ENCODE measurements around the gene MIA. TPM values are rescaled to one million over a fixed set of nuclear protein-coding genes. Genes with fewer than 3 reads are reported as not detected.

Gene MIA
- total and polyA plus RNA-seq, 9 of the 15 experiments (the other 6 are each of a cell fraction or from before 2014, with no cell fraction given): 0.21 TPM; not detected in 8

GRCh38 chr19:40806423-40807146, 31.3 kb downstream of the MIA start (continued):
- TF ChIP-seq PBX2 (CRISPR knock-in tag; IDR thresholded peaks at IDR 0.05; ENCODE audit: low read depth) (0 out of 2 replicates have a peak, but pooled peaks have one; percentile 23), PBX2 (tag; conservative IDR thresholded peaks at IDR 0.05; ENCODE audit: low read depth) (peak; percentile 81), MAZ (CRISPR knock-in tag; conservative IDR thresholded peaks at IDR 0.05 in 1 of 2, IDR thresholded peaks at IDR 0.05 in 1 of 2) (peak; percentile 83 to 97), RBFOX2 (IDR thresholded peaks at IDR 0.05; ENCODE audit: low read depth, low read length) (peak; percentile 66), ATF7 (IDR thresholded peaks at IDR 0.05) (peak; percentile 95), TRIM25 (IDR thresholded peaks at IDR 0.05; ENCODE audit: borderline replicate concordance) (no peak), KLF13 (tag; IDR thresholded peaks at IDR 0.05; ENCODE audit: borderline replicate concordance, low read depth) (no peak), ZNF143 (CRISPR knock-in tag; IDR thresholded peaks at IDR 0.05) (0 out of 2 replicates have a peak, but pooled peaks have one; percentile 22), RBM22 (IDR thresholded peaks at IDR 0.05; ENCODE audit: low read depth, low read length, poor library complexity, severe bottlenecking) (no peak), ARID3B (CRISPR knock-in tag; IDR thresholded peaks at IDR 0.05; ENCODE audit: borderline replicate concordance) (no peak), CEBPZ (IDR thresholded peaks at IDR 0.05; ENCODE audit: borderline replicate concordance, low read depth, low read length) (no peak), PTBP1 (IDR thresholded peaks at IDR 0.05; ENCODE audit: low read depth, low read length) (no peak), MITF (IDR thresholded peaks at IDR 0.05) (no peak), XRCC3 (IDR thresholded peaks at IDR 0.05) (no peak), NONO (IDR thresholded peaks at IDR 0.05; ENCODE audit: low read depth in 2 of 2, low read length in 1 of 2) (no peak; a peak in 1 of 4 replicates)

All from K562 (cell line).